T-helper 2 cell treated with Interferon-gamma antibody and Interleukin-4, amounts not matched to agents 100 ng/mL and 5 ng/mL, for 36 hours (primary cell): ENCODE measurements around the gene AZIN2. TPM values are rescaled to one million over a fixed set of nuclear protein-coding genes. Genes with fewer than 3 reads are reported as not detected.
"Not testable (repeated sequence)": the region's sequence is repeated elsewhere in the genome, so short reads cannot be mapped to it uniquely, and the experiment has no call there.

Source experiments
- intact Hi-C: fragments of 100-400 bp; cut with micrococcal nuclease; formaldehyde crosslinking; loops from one replicate; pipeline ENCODE4 v1.15.1; 2023
- total RNA-seq: library from RNA; stranded (reverse); gene quantifications from 2 replicates; pipeline ENCODE4 v1.2.3, GENCODE V29; 2022

Gene AZIN2
- total RNA-seq, 1 donor from 2014 or later, result 5.1 TPM

- intact Hi-C loops, result no loop called here
These were observed 24.5 kb upstream of the AZIN2 start for GRCh38 chr1:33056426-33056825.

DNA sequence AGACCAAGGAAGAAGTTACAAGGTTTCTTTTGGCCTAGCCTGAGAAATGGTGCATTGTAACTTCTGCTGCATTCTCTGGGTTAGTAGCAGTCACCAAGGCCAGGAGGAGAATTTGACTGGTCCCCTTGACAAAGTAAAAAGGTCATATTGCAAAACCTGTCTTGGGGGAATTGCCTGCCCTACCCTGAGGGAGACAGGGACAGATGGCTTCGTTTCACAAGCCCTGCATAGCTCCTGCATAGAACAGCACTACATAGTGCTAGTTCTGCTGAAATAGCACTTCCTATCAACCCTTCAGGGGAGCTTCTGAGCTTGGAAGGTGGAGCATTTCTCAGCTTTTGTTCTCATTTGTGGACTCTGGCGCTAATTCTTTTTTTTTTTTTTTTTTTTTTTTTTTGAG, 23.9 kb upstream of the AZIN2 start:
- intact Hi-C loops, result no loop called here

- intact Hi-C loops, result no loop called here
These were observed 20.3 kb upstream of the AZIN2 start for GRCh38 chr1:33060579-33061083.

GRCh38 chr1:33061834-33062233, 19.1 kb upstream of the AZIN2 start:
- intact Hi-C loops, result no loop called here

- intact Hi-C loops, result not testable (repeated sequence)
These were observed 16.7 kb upstream of the AZIN2 start for GRCh38 chr1:33064284-33064683.

DNA sequence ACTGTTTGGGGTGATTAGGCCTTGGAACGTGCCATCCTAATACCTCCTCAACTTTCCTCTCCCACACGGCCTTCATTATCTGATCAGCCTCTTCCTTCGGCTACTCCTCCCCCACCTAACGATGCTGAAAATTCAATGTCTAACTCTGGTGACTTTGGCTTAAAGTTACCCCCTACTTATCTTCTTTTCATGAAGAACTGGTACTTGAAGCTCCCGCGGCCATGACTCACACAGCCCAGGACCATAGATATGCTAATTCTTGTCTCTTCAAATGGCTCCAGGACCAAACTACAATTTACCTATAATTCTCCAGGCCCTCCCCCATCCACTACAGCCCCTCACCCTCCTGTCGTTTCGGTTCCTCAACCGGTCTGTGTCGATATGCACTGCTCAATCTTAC, 15.7 kb upstream of the AZIN2 start:
- intact Hi-C loops, result no loop called here

DNA sequence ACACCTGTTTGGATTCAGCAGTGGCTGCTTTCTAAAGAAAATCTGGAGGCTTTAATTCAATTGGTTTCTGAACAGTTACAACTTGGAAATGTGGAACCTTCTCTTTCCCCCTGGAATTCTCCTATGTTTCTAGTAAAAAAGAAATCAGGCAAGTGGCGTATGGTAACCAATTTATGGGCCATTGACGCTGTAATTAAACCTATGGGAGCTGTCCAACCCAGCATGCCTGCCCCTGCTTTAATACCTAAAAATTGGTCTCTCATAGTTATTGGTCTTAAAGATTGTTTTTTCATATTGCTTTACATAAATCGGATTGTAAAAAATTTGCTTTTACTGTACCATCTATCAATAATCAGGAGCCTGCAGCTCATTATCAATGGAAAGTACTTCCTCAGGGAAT, 14.5 kb upstream of the AZIN2 start:
- intact Hi-C loops, result not testable (repeated sequence)

- intact Hi-C loops, result not testable (repeated sequence)
These were observed 12.8 kb upstream of the AZIN2 start for GRCh38 chr1:33068108-33068507.

DNA sequence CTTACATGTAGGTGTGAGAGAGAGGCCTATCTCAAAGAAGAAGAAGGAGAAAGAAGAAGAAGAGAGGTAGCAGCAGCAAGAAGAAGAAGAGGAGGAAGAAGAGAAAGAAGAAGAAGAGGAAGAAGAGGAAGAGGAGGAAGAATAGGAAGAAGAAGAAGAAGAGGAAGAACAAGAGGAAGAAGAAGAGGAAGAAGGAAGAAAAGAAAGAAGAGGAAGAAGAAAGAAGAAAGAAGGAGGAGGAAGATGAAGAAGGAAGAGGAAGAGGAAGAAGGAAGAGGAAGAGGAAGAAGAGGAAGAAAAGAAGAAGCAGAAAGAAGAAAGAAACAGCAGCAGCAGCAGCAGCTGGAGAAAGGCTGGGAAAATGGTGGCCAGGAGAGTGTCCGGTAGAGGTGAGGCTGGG, 10.3 kb upstream of the AZIN2 start:
- intact Hi-C loops, result no loop called here

GRCh38 chr1:33072707-33073106, 8.2 kb upstream of the AZIN2 start:
- intact Hi-C loops, result no loop called here

DNA sequence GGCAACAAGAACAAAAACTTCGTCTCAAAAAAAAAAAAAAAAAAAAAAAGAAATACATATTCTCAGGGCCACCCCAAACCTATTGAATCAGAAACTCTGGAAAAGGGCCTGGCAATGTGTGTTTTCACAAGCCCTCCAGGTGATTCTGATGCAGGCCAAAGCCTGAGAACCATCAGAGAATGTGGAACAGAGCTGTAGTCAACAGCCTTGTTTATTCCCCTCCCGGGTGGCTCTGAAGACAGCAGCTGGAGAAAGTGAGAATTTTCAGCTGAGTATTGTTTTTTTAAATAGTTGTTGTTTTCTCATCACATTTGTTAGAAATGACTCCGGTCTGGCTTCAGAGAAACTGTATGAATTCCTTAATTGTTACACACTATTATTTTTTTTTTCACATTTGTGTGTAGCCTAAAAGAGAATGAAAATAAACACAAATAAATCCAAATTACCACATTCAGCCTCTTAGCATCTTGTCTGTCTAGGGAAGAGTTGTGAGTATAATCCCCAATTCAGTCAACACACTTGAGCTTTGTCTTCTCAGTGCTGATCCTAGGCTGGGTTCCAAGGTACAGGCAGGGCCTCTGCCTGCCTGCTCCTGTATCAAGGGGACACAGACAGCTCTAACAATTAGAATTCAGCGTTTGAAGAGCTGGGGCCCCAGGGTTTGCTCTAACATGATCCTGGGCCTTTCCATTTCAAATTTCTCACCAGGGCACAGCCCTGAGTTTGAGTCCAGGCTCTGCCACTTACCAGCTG, 6.6 kb upstream of the AZIN2 start:
- intact Hi-C loops, result no loop called here

GRCh38 chr1:33078030-33078591, 2.8 kb upstream of the AZIN2 start:
- intact Hi-C loops, result no loop called here

DNA sequence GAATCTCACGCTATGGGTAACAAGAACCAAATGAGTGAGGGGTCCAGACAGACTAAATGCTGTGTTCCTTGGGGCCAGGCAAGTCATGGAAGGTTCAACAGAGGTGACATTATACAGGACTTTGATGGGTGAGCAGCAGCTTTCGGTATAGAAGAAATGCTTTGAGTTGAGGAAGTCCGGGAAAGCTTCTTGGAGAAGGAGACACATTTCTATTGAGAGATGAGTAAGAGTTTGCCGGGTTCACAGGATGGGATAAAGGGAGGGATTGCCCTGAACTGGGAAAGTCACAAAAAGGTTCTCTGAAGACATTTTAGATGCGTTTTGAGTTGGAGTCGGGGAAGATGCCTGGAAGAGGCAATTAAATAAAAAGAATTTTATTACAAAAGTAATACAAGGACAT, 580 bp upstream of the AZIN2 start:
- intact Hi-C loops, result loop anchor here (2.0 to 10.0 kb wide), 4 partner anchors 44 to 148 kb away; partner anchors contain the start of genes AK2 and RNF19B

GRCh38 chr1:33081554-33082305, 777 bp downstream of the AZIN2 start:
- intact Hi-C loops, result loop anchor here (2.0 to 10.0 kb wide), 4 partner anchors 45 to 149 kb away; partner anchors contain the start of genes AK2 and RNF19B

- intact Hi-C loops, result loop anchor here (5.0 to 10.0 kb wide), 2 partner anchors 118 to 150 kb away; partner anchors contain the start of gene RNF19B
These were observed 1.7 kb downstream of the AZIN2 start for GRCh38 chr1:33082575-33083108.

- intact Hi-C loops, result loop anchor here (5.0 to 10.0 kb wide), 2 partner anchors 42 to 121 kb away; partner anchors contain the start of gene RNF19B
These were observed 4.4 kb downstream of the AZIN2 start for GRCh38 chr1:33085332-33085731.

GRCh38 chr1:33086384-33086850, 5.5 kb downstream of the AZIN2 start:
- intact Hi-C loops, result loop anchor here (5.0 to 10.0 kb wide), 2 partner anchors 41 to 122 kb away; partner anchors contain the start of gene RNF19B

DNA sequence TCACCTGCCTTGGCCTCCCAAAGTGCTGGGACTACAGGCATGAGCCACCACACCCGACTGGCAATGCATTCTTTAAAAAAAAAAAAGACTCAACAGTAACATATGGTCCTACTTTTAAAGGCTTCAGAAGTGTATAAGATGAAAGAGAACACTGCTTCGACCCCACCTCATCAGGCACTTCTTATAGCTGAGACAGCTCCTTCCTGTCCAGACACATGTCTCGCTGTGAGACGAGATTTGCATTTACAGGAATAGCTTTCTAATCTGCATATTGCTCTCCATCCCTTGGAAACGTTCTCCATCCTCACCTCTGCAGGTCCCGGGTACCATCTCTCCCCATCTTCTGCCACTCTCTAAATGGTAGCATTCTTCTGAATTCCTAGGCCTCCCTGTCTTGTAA, 6.7 kb downstream of the AZIN2 start:
- intact Hi-C loops, result loop anchor here (1.0 to 10.0 kb wide), 3 partner anchors 12 to 123 kb away; partner anchors contain the start of gene RNF19B

- intact Hi-C loops, result loop anchor here (1.0 to 10.0 kb wide), 3 partner anchors 11 to 124 kb away; partner anchors contain the start of gene RNF19B
These were observed 7.4 kb downstream of the AZIN2 start for GRCh38 chr1:33088119-33088906.

- intact Hi-C loops, result loop anchor here (5.0 to 10.0 kb wide), 2 partner anchors 38 to 125 kb away; partner anchors contain the start of gene RNF19B
These were observed 8.5 kb downstream of the AZIN2 start for GRCh38 chr1:33089457-33089856.
